Measurements from ENCODE around the gene KLHL42. TPM values are rescaled to one million over a fixed set of nuclear protein-coding genes. Genes with fewer than 3 reads are reported as not detected.

KLHL42 gene
- total RNA-seq, 2 donors from 2014 or later = 30.4 to 53.0 TPM

DNA sequence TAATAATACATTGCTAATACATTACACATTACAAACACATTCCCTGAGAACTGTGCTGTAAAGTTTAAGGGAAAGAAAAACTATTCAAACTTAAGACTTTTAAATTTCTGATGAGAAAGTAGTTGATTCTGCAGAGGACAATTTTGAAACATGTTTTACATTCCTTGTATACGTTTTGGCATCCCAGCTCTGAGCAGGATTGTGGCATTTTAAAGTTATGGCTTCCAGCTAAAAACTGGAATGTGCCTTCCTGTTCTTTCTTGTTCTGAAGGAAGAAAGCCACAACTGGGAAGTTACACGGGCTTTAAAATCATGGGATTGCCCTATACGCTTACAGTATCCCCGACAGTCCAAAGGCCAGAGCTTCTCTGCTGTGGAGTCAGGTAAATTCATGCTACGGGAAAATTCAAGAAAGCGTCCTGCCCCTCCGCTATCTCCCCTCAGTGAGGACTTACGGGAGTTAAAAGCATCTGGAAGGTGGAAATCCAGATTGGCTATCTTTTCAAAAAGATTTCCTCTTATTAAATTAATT is 10.8 kb upstream of the KLHL42 start:
- peaks cover 10% of the 10 kb centered on the region for H3K4me1 Mint-ChIP-seq
- H3K27ac Mint-ChIP-seq = no peak overlapping the region
- no peaks in the 10 kb centered on the region for H3K27me3 ChIP-seq (ENCODE audit: control insufficient read depth, insufficient read depth, low read length, poor library complexity, severe bottlenecking)
- H3K4me3 Mint-ChIP-seq = no peak overlapping the region
- no peaks in the 10 kb centered on the region for H3K4me1 ChIP-seq (ENCODE audit: control insufficient read depth, insufficient read depth, low read length)
- no peak overlapping the region for H3K9ac ChIP-seq (ENCODE audit: extremely low read depth, low read length, poor library complexity, severe bottlenecking)
- WGBS, 2 experiments (ENCODE audit: insufficient coverage in 1 of 2, insufficient read length in 1 of 2) = 92 to 94% methylated on average over 4 to 8 of the region's 8 CpGs
- no peaks in the 10 kb centered on the region for H3K36me3 Mint-ChIP-seq (ENCODE audit: low read depth)
- H3K4me3 ChIP-seq (ENCODE audit: low read length) = no peak overlapping the region
- H3K27ac ChIP-seq (ENCODE audit: low read depth, low read length) = no peak overlapping the region
- no peaks in the 10 kb centered on the region for H3K9me3 Mint-ChIP-seq
- H3K27me3 Mint-ChIP-seq (ENCODE audit: insufficient read depth) = no peaks in the 10 kb centered on the region
- H3K36me3 ChIP-seq (ENCODE audit: control insufficient read depth, insufficient read depth, low read length) = no peaks in the 10 kb centered on the region
- no peak for DNase-seq
- TF ChIP-seq, protein P1, sequence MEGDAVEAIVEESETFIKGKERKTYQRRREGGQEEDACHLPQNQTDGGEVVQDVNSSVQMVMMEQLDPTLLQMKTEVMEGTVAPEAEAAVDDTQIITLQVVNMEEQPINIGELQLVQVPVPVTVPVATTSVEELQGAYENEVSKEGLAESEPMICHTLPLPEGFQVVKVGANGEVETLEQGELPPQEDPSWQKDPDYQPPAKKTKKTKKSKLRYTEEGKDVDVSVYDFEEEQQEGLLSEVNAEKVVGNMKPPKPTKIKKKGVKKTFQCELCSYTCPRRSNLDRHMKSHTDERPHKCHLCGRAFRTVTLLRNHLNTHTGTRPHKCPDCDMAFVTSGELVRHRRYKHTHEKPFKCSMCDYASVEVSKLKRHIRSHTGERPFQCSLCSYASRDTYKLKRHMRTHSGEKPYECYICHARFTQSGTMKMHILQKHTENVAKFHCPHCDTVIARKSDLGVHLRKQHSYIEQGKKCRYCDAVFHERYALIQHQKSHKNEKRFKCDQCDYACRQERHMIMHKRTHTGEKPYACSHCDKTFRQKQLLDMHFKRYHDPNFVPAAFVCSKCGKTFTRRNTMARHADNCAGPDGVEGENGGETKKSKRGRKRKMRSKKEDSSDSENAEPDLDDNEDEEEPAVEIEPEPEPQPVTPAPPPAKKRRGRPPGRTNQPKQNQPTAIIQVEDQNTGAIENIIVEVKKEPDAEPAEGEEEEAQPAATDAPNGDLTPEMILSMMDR (conservative IDR thresholded peaks at IDR 0.05) = no peak
- H3K9me3 ChIP-seq (ENCODE audit: control insufficient read depth, low read length) = no peaks in the 10 kb centered on the region

DNA sequence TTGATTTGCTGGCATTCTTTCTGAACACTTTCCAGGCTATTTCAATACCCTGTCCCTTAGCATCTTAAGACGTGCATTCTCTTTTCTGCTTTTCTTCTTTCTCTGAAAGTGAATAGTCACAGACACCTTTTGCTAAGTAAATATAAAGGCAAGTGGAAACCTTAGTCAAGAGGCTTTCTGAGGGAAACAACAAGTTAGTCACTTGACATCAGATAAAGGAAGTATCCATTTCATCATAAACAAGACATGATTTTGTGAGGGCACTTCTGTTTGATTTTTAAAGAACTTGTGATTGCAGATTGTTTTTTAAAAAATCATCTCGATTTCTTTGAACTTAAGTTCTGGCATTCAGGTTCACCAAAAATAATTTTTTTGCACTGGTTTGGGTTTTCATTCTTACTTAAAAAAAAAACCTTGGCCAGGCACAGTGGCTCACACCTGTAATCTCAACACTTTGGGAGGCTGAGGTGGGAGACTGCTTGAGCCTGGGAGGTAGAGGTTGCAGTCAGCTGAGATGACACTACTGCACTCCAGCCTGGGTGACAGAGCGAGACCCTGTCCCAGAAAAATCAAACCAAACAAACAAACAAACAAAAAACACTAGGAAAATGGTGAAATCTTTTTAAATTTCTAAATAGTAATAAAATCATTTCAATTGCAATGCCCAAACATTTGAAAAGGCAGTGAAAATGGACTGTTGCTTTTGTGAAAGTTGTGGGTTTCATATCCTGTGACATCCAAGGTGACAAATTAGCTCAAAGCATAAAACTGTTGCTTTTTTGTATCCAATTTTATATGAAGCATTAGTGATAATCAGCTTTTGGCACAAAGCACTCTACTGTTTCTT is 8.3 kb upstream of the KLHL42 start:
- Histone ChIP-seq H3K9me3 (ENCODE audit: control insufficient read depth, low read length) (no peaks in the 10 kb centered on the region), H3K27ac (ENCODE audit: low read depth, low read length) (no peak overlapping the region), H3K9ac (ENCODE audit: extremely low read depth, low read length, poor library complexity, severe bottlenecking) (no peak overlapping the region), H3K27me3 (ENCODE audit: control insufficient read depth, insufficient read depth, low read length, poor library complexity, severe bottlenecking) (no peaks in the 10 kb centered on the region), H3K4me1 (ENCODE audit: control insufficient read depth, insufficient read depth, low read length) (no peaks in the 10 kb centered on the region), H3K36me3 (ENCODE audit: control insufficient read depth, insufficient read depth, low read length) (no peaks in the 10 kb centered on the region), H3K4me3 (ENCODE audit: low read length) (no peak overlapping the region)
- H3K27me3 Mint-ChIP-seq (ENCODE audit: insufficient read depth) = no peaks in the 10 kb centered on the region
- H3K9me3 Mint-ChIP-seq = no peaks in the 10 kb centered on the region
- DNase-seq = no peak
- WGBS, 2 experiments (ENCODE audit: insufficient coverage in 1 of 2, insufficient read length in 1 of 2) = 80 to 86% methylated on average over 1 to 2 of the region's 3 CpGs
- TF ChIP-seq, protein P1 (conservative IDR thresholded peaks at IDR 0.05) = no peak
- H3K4me3 Mint-ChIP-seq = no peak overlapping the region
- peaks cover 10% of the 10 kb centered on the region for H3K4me1 Mint-ChIP-seq
- H3K36me3 Mint-ChIP-seq (ENCODE audit: low read depth) = no peaks in the 10 kb centered on the region
- H3K27ac Mint-ChIP-seq = no peak overlapping the region

DNA sequence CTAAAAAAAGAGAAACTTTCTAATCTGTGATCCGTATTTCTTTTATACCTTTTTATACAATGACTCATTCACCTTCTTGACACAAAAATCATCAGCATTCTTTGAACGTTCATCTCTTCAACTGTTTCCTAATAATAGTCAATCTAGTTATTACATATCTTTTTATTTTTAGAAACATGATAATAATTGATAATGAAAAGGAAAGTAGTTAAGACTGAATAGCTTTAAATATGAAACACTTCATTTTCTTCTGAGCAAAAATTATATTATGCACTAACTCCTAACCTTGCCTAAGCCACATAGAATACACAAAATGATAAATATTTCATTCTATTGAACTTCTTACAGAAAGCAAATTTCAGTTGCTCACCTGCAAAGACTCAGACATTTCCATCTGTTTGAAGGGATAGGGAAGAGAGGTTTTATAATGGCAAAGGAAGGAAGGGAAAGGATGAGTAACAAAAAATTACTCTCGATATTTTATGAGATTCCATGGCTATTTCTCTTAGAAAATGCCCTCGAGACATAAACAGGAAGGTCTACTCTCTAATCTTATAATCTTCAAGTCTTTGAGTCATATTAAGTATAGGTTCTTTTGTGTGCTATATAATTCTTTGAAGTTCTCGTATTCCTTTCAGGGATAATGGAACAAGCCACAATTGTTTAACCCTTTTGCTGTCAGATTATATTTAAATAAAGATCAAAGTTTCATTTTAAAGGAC is 7.5 kb upstream of the KLHL42 start:
- no peaks in the 10 kb centered on the region for H3K27me3 Mint-ChIP-seq (ENCODE audit: insufficient read depth)
- TF ChIP-seq, protein P1 (conservative IDR thresholded peaks at IDR 0.05) = no peak
- H3K4me1 Mint-ChIP-seq = peaks cover 11% of the 10 kb centered on the region
- no peak overlapping the region for H3K9ac ChIP-seq (ENCODE audit: extremely low read depth, low read length, poor library complexity, severe bottlenecking)
- H3K4me3 ChIP-seq (ENCODE audit: low read length) = no peak overlapping the region
- DNase-seq = no peak
- H3K36me3 Mint-ChIP-seq (ENCODE audit: low read depth) = no peaks in the 10 kb centered on the region
- no peaks in the 10 kb centered on the region for H3K36me3 ChIP-seq (ENCODE audit: control insufficient read depth, insufficient read depth, low read length)
- H3K4me3 Mint-ChIP-seq = no peak overlapping the region
- H3K27ac Mint-ChIP-seq = no peak overlapping the region
- no peaks in the 10 kb centered on the region for H3K9me3 ChIP-seq (ENCODE audit: control insufficient read depth, low read length)
- no peaks in the 10 kb centered on the region for H3K4me1 ChIP-seq (ENCODE audit: control insufficient read depth, insufficient read depth, low read length)
- H3K27me3 ChIP-seq (ENCODE audit: control insufficient read depth, insufficient read depth, low read length, poor library complexity, severe bottlenecking) = no peaks in the 10 kb centered on the region
- H3K27ac ChIP-seq (ENCODE audit: low read depth, low read length) = no peak overlapping the region
- WGBS, 2 experiments (ENCODE audit: insufficient coverage in 1 of 2, insufficient read length in 1 of 2) = 95 to 100% methylated on average over 1 to 4 of the region's 5 CpGs
- no peaks in the 10 kb centered on the region for H3K9me3 Mint-ChIP-seq

All from endodermal cell (in vitro differentiated cells).